ENCODE measurements around the gene WHAMM. TPM values are rescaled to one million over a fixed set of nuclear protein-coding genes. Genes with fewer than 3 reads are reported as not detected.
"Not testable (repeated sequence)": the region's sequence is repeated elsewhere in the genome, so short reads cannot be mapped to it uniquely, and the experiment has no call there.

The WHAMM gene
- polyA plus RNA-seq, 1 donor from 2014 or later: 3.4 TPM

DNA sequence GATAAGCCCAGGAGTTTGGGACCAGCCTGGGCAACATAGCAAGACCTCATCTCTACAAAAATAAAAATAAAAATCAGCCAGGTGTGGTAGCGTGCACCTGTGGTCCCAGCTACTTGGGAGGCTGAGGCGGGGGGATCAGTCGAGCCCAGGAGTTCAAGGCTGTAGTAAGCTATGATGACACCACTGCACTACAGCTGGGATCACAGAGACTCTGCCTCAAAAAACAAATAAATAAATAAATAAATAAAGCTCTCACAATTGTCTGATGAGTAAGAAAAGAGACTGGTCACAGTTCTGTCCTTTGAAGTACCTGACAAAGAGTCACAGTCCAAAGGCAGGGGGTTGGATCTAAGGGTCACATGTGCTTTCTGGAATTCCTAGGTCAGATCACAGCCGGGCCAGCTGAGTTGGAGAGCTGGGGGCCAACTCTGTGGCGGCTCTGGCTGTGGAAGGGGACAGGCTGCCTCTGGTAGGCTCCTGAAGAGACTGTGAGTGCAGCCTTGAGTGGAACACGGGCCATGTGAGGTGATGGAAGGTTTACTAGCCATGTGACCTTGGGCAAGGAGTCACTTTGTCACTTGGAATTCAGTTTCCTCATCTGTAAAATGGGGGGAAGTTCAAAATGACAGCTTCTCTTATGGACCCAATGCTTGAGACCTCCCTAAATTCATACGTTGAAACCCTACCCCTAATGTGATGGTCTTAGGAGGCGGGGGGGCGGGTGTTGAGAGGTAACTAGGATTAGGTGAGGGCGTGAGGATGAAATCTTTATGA is 47.2 kb downstream of the WHAMM start:
- Mint-ChIP-seq H3K27me3 (no peaks in the 10 kb centered on the region), H3K4me1 (peaks cover 0 to 5% (median 4%) of the 10 kb centered on the region in 3 donors), H3K9me3 (no peaks in the 10 kb centered on the region), H3K36me3 (peaks cover 3% of the 10 kb centered on the region), H3K4me3 (no peak overlapping the region), H3K27ac (no peak overlapping the region)

GRCh38 chr15:82858932-82859331 is 49.5 kb downstream of the WHAMM start:
- Mint-ChIP-seq H3K4me1 (peaks cover 0 to 5% (median 4%) of the 10 kb centered on the region in 3 donors), H3K27ac (peak overlapping the region in 1 of 3 donors; percentile 0), H3K9me3 (no peaks in the 10 kb centered on the region), H3K36me3 (peaks cover 5% of the 10 kb centered on the region), H3K27me3 (no peaks in the 10 kb centered on the region), H3K4me3 (no peak overlapping the region)

GRCh38 chr15:82862886-82863285 is 53.5 kb downstream of the WHAMM start:
- H3K4me3 Mint-ChIP-seq: no peak overlapping the region
- H3K36me3 Mint-ChIP-seq: peaks cover 5% of the 10 kb centered on the region
- H3K27me3 Mint-ChIP-seq: no peaks in the 10 kb centered on the region
- peaks cover 0 to 2% (median 2%) of the 10 kb centered on the region in 3 donors for H3K4me1 Mint-ChIP-seq
- no peak overlapping the region for H3K27ac Mint-ChIP-seq
- H3K9me3 Mint-ChIP-seq: no peaks in the 10 kb centered on the region

- Mint-ChIP-seq H3K27ac (no peak overlapping the region), H3K9me3 (no peaks in the 10 kb centered on the region), H3K4me1 (peaks cover 0 to 2% (median 0%) of the 10 kb centered on the region in 3 donors), H3K36me3 (peaks cover 5% of the 10 kb centered on the region), H3K27me3 (no peaks in the 10 kb centered on the region), H3K4me3 (no peak overlapping the region)
Measured at GRCh38 chr15:82864967-82865366, 55.5 kb downstream of the WHAMM start.

DNA sequence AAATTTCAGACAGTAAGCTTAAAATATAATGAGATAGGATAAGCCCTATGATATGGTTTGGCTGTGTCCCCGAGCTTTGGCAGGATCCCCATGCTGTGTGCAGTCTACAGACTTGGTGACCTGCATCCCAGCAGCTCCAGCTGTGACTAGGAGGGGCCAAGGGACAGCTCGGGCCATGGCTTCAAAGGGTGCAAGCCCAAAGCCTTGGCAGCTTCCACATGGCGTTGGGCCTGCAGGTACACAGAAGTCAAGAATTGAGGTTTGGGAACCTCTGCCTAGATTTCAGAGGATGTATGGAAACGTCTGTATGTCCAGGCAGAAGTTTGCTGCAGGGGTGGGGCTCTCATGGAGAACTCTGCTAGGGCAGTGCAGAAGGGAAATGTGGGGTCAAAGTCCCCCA is 56.2 kb downstream of the WHAMM start:
- H3K27ac Mint-ChIP-seq, H3K4me1 Mint-ChIP-seq, H3K4me3 Mint-ChIP-seq, H3K27me3 Mint-ChIP-seq, H3K36me3 Mint-ChIP-seq, H3K9me3 Mint-ChIP-seq: not testable (repeated sequence)

GRCh38 chr15:82865981-82866380 is 56.6 kb downstream of the WHAMM start:
- not testable (repeated sequence) for H3K36me3 Mint-ChIP-seq

GRCh38 chr15:82870727-82871320 is 61.4 kb downstream of the WHAMM start:
- Mint-ChIP-seq H3K27me3 (peaks cover 5% of the 10 kb centered on the region), H3K36me3 (peaks cover 4% of the 10 kb centered on the region), H3K9me3 (peaks cover 0 to 2% (median 0%) of the 10 kb centered on the region in 3 donors), H3K4me1 (peaks cover 4 to 13% (median 8%) of the 10 kb centered on the region in 3 donors), H3K4me3 (peak overlapping the region in 1 of 4 donors; percentile 41), H3K27ac (peak overlapping the region in 1 of 3 donors; percentile 13)

More at GRCh38 chr15:82865981-82866380, 56.6 kb downstream of the WHAMM start:
- not testable (repeated sequence) for H3K4me1 Mint-ChIP-seq, H3K4me3 Mint-ChIP-seq, H3K9me3 Mint-ChIP-seq, H3K27ac Mint-ChIP-seq, H3K27me3 Mint-ChIP-seq

DNA sequence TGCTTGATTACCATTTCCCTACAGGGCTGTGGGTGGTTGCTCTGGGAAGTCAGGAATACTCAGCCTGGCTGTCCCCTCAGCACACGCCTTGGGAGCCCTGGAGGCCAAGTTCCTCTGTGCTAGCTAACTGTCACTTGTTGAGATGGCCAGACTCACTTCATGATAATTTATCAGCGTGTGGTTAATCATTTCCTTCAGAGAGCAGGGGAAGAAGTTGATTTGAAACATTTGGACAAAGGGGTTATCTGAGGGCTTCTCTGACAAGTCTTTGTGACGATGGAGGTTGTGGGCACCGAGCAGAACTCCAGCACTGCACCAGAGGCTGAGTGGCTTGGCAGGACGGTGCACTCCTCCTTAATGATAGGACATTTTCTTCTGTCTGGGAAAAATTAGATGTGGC is 61.9 kb downstream of the WHAMM start:
- Mint-ChIP-seq H3K27me3 (peaks cover 5% of the 10 kb centered on the region), H3K27ac (no peak overlapping the region), H3K9me3 (peaks cover 0 to 2% (median 0%) of the 10 kb centered on the region in 3 donors), H3K4me3 (peak overlapping the region in 1 of 4 donors; percentile 41), H3K4me1 (peaks cover 4 to 13% (median 8%) of the 10 kb centered on the region in 3 donors), H3K36me3 (peaks cover 4% of the 10 kb centered on the region)

- Mint-ChIP-seq H3K27ac (no peak overlapping the region), H3K9me3 (peaks cover 0 to 2% (median 0%) of the 10 kb centered on the region in 3 donors), H3K36me3 (peaks cover 4% of the 10 kb centered on the region), H3K27me3 (peaks cover 5% of the 10 kb centered on the region), H3K4me3 (peak overlapping the region in 2 of 4 donors; percentile 0 to 26), H3K4me1 (peaks cover 4 to 13% (median 8%) of the 10 kb centered on the region in 3 donors)
Measured at GRCh38 chr15:82871832-82872484, 62.5 kb downstream of the WHAMM start.

- Mint-ChIP-seq H3K9me3 (peaks cover 0 to 2% (median 2%) of the 10 kb centered on the region in 3 donors), H3K4me3 (no peak overlapping the region), H3K4me1 (peaks cover 4 to 13% (median 8%) of the 10 kb centered on the region in 3 donors), H3K27ac (no peak overlapping the region), H3K27me3 (peaks cover 5% of the 10 kb centered on the region), H3K36me3 (peaks cover 4% of the 10 kb centered on the region)
Measured at GRCh38 chr15:82873000-82873680, 63.7 kb downstream of the WHAMM start.

DNA sequence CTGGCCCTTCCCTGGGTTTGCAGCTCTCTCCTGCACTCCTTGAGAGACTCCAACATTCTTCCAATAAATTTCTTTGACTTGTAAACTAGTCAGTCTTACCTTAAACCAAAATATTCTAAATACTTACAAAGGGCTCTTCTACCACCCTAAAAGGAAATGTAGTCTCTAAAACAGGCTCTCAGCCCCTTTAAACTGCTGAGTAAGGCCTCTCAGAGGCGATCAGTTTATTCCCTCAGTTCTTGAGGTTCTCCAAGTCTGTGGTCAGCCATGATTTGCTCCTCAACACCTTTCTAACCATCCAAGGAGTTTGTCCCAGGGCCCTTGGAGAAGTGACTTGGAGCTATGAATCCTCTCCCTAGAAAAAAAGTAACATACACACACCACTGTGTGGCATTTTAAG is 64.8 kb downstream of the WHAMM start:
- H3K4me1 Mint-ChIP-seq: peaks cover 4 to 13% (median 8%) of the 10 kb centered on the region in 3 donors
- peaks cover 5% of the 10 kb centered on the region for H3K27me3 Mint-ChIP-seq
- H3K9me3 Mint-ChIP-seq: peaks cover 0 to 2% (median 2%) of the 10 kb centered on the region in 3 donors
- H3K36me3 Mint-ChIP-seq: peaks cover 2% of the 10 kb centered on the region
- no peak overlapping the region for H3K27ac Mint-ChIP-seq
- H3K4me3 Mint-ChIP-seq: peak overlapping the region in 1 of 4 donors; percentile 14

DNA sequence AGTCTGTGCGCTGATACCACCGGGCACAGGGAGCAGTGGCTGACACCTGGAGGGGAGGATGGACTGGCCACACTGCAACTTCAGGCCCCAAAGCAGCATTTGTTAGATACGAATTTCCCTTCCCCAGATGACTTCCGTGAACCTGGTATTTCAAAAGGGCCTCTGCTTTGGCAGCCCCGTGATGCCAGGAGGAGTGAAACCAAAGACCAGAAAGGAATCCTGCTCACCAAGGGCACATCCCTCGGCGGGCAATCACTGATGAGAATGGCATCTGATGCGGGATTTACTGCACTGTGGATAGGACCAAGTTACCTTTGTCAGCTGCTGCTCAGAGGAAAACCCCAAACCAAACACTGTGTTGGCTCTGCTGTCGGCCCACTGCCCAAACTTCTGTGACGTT is 65.5 kb downstream of the WHAMM start:
- no peak overlapping the region for H3K4me3 Mint-ChIP-seq
- H3K36me3 Mint-ChIP-seq: peaks cover 2% of the 10 kb centered on the region
- H3K27ac Mint-ChIP-seq: no peak overlapping the region
- H3K4me1 Mint-ChIP-seq: peaks cover 4 to 13% (median 8%) of the 10 kb centered on the region in 3 donors
- peaks cover 0 to 2% (median 2%) of the 10 kb centered on the region in 3 donors for H3K9me3 Mint-ChIP-seq
- peaks cover 5% of the 10 kb centered on the region for H3K27me3 Mint-ChIP-seq

GRCh38 chr15:82875411-82876003 is 66.1 kb downstream of the WHAMM start:
- Mint-ChIP-seq H3K27me3 (peaks cover 5% of the 10 kb centered on the region), H3K9me3 (peaks cover 0 to 2% (median 2%) of the 10 kb centered on the region in 3 donors), H3K4me1 (peaks cover 4 to 13% (median 8%) of the 10 kb centered on the region in 3 donors), H3K27ac (no peak overlapping the region), H3K4me3 (no peak overlapping the region), H3K36me3 (peaks cover 2% of the 10 kb centered on the region)

DNA sequence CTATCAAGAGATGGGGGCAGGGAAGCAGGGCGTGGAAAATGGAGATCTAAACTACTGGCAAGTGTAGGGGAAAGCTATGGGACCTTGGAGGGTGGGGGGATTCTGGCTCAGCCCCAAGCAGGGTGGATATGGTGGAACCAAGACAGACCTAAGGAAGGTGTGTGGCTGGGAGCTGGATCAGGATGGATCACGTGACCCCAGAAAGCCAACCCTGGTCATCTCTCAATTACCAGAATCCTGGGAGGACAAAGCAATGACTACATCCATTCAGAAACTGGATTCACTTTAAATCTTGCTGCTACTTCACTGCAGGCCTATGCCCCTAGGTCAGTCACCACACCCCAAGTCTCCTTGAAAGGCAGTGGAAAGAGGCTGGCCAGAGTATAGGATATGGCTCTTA is 68.4 kb downstream of the WHAMM start:
- Mint-ChIP-seq H3K4me1 (no peaks in the 10 kb centered on the region), H3K27ac (no peak overlapping the region), H3K4me3 (no peak overlapping the region), H3K27me3 (no peaks in the 10 kb centered on the region), H3K9me3 (peaks cover 0 to 2% (median 2%) of the 10 kb centered on the region in 3 donors), H3K36me3 (peaks cover 2% of the 10 kb centered on the region)
